Measurements from ENCODE around the gene MYO3B. TPM values are rescaled to one million over a fixed set of nuclear protein-coding genes. Genes with fewer than 3 reads are reported as not detected.

MYO3B gene
- total RNA-seq, 2 experiments from 2014 or later = not detected

DNA sequence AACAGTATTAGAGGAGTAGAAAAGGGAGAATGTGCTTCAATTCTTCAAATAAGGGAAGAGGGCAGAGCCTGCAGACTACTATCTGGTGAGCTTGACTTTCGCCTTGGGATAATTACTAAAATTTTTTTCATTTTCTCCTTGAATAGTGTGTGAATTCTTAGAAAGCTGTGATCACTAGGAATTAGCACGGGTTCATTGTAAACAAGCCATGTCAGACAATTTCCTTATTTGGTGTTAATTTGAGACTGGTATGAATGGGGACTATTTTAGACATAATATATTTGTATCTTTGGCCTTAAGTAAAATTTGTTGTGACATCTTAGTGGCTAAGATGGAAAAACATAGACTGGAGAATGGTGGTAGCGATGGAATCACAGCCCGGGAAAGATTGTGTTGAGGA is 66.6 kb downstream of the MYO3B start:
- TF ChIP-seq EZH2phosphoT487 (IDR thresholded peaks at IDR 0.05; ENCODE audit: borderline replicate concordance, low read depth, low read length) = no peak
- TF ChIP-seq, protein P1, sequence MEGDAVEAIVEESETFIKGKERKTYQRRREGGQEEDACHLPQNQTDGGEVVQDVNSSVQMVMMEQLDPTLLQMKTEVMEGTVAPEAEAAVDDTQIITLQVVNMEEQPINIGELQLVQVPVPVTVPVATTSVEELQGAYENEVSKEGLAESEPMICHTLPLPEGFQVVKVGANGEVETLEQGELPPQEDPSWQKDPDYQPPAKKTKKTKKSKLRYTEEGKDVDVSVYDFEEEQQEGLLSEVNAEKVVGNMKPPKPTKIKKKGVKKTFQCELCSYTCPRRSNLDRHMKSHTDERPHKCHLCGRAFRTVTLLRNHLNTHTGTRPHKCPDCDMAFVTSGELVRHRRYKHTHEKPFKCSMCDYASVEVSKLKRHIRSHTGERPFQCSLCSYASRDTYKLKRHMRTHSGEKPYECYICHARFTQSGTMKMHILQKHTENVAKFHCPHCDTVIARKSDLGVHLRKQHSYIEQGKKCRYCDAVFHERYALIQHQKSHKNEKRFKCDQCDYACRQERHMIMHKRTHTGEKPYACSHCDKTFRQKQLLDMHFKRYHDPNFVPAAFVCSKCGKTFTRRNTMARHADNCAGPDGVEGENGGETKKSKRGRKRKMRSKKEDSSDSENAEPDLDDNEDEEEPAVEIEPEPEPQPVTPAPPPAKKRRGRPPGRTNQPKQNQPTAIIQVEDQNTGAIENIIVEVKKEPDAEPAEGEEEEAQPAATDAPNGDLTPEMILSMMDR (conservative IDR thresholded peaks at IDR 0.05; ENCODE audit: low read length) = no peak
- Histone ChIP-seq H3K27ac (ENCODE audit: low read depth, low read length, poor library complexity, severe bottlenecking) (no peak overlapping the region), H3K4me1 (ENCODE audit: insufficient read depth, low read length, poor library complexity, severe bottlenecking) (no peaks in the 10 kb centered on the region), H3K79me2 (ENCODE audit: insufficient read depth, low read depth, low read length) (no peaks in the 10 kb centered on the region), H2AFZ (ENCODE audit: low read length) (no peak overlapping the region), H3K4me2 (ENCODE audit: low read length) (no peak overlapping the region), H3K9me3 (ENCODE audit: low read length) (no peaks in the 10 kb centered on the region), H3K9me2 (ENCODE audit: insufficient read depth, low read length) (no peaks in the 10 kb centered on the region), H3K36me3 (ENCODE audit: insufficient read depth, low read length) (no peaks in the 10 kb centered on the region), H3K4me3 (ENCODE audit: low read depth, low read length, poor library complexity, severe bottlenecking) (no peak overlapping the region), H4K20me1 (ENCODE audit: insufficient read depth, low read length) (no peaks in the 10 kb centered on the region)
- DNase-seq (ENCODE audit: low spot score) = no peak
- BruUV-seq (replicated peaks) = no TSS peak
- ChIA-PET POLR2A (no interaction called here), CTCF (ENCODE audit: unreplicated experiment) (no interaction called here)
- intact Hi-C loops (cut with micrococcal nuclease; ENCODE audit: unreplicated experiment) = no loop called here

DNA sequence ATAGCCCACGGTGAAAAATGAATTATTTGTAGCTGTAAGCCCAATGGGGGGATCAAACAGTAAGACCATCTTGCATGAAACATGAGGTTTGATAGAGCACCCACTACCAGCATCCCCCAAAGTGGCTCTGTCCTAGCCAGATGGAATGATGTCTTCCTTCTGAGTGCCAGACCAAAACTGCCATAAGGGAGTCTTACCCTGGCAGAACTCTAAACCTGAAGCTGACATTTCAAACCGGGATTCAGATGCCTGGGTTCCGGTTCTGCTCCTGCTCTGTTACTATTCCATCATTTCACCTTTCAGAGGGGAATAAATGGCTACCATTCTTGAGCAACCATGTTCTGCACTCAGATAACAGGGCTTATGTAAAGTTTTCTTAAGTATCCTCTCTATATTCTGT is 67.4 kb downstream of the MYO3B start:
- CTCF ChIA-PET (ENCODE audit: unreplicated experiment) = no interaction called here
- TF ChIP-seq, protein P1 (conservative IDR thresholded peaks at IDR 0.05; ENCODE audit: low read length) = no peak
- TF ChIP-seq EZH2phosphoT487 (IDR thresholded peaks at IDR 0.05; ENCODE audit: borderline replicate concordance, low read depth, low read length) = no peak
- no peaks in the 10 kb centered on the region for H3K4me1 ChIP-seq (ENCODE audit: insufficient read depth, low read length, poor library complexity, severe bottlenecking)
- H4K20me1 ChIP-seq (ENCODE audit: insufficient read depth, low read length) = no peaks in the 10 kb centered on the region
- H3K79me2 ChIP-seq (ENCODE audit: insufficient read depth, low read depth, low read length) = no peaks in the 10 kb centered on the region
- no peaks in the 10 kb centered on the region for H3K9me2 ChIP-seq (ENCODE audit: insufficient read depth, low read length)
- H3K4me2 ChIP-seq (ENCODE audit: low read length) = no peak overlapping the region
- no peak overlapping the region for H3K27ac ChIP-seq (ENCODE audit: low read depth, low read length, poor library complexity, severe bottlenecking)
- H3K36me3 ChIP-seq (ENCODE audit: insufficient read depth, low read length) = no peaks in the 10 kb centered on the region
- no peak overlapping the region for H3K4me3 ChIP-seq (ENCODE audit: low read depth, low read length, poor library complexity, severe bottlenecking)
- no peaks in the 10 kb centered on the region for H3K9me3 ChIP-seq (ENCODE audit: low read length)
- DNase-seq (ENCODE audit: low spot score) = no peak
- POLR2A ChIA-PET = interaction anchor here (0.6 to 1.0 kb wide), 2 partner anchors 21 to 508 kb away, joined by 3 read pairs; no protein-coding TSS in a partner anchor
- BruUV-seq (replicated peaks) = no TSS peak
- no peak overlapping the region for H2AFZ ChIP-seq (ENCODE audit: low read length)
- intact Hi-C loops (cut with micrococcal nuclease; ENCODE audit: unreplicated experiment) = no loop called here

DNA sequence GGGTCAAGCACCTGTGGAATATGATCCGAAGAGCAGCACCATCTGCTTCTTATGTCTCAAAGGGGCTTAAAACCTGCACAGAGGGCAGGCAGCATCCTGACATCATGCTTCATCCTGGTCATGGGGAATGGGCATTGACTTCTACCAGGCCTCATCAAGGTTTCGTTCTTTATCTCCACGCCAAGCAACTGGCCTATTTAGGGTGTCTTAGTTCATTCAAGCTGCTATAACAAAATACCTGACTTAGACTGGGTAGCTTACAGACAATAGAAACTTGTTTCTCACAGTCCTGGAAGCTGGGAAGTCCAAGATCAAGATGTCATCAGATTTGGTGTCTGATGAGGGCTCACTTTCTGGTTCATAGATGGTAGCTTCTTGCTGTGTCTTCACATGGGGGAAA is 69.4 kb downstream of the MYO3B start:
- no TSS peak for BruUV-seq (replicated peaks)
- CTCF ChIA-PET (ENCODE audit: unreplicated experiment) = no interaction called here

More for the DNA sequence above, 69.4 kb downstream of the MYO3B start:
- TF ChIP-seq EZH2phosphoT487 (IDR thresholded peaks at IDR 0.05; ENCODE audit: borderline replicate concordance, low read depth, low read length) = no peak
- TF ChIP-seq, protein P1 (conservative IDR thresholded peaks at IDR 0.05; ENCODE audit: low read length) = no peak
- Histone ChIP-seq H4K20me1 (ENCODE audit: insufficient read depth, low read length) (no peaks in the 10 kb centered on the region), H3K27ac (ENCODE audit: low read depth, low read length, poor library complexity, severe bottlenecking) (no peak overlapping the region), H3K4me3 (ENCODE audit: low read depth, low read length, poor library complexity, severe bottlenecking) (no peak overlapping the region), H3K4me2 (ENCODE audit: low read length) (no peak overlapping the region), H3K79me2 (ENCODE audit: insufficient read depth, low read depth, low read length) (no peaks in the 10 kb centered on the region), H3K9me3 (ENCODE audit: low read length) (no peaks in the 10 kb centered on the region), H3K9me2 (ENCODE audit: insufficient read depth, low read length) (no peaks in the 10 kb centered on the region), H3K36me3 (ENCODE audit: insufficient read depth, low read length) (no peaks in the 10 kb centered on the region), H2AFZ (ENCODE audit: low read length) (no peak overlapping the region), H3K4me1 (ENCODE audit: insufficient read depth, low read length, poor library complexity, severe bottlenecking) (no peaks in the 10 kb centered on the region)
- no peak for DNase-seq (ENCODE audit: low spot score)
- POLR2A ChIA-PET = interaction anchor here (0.6 to 1.5 kb wide), 2 partner anchors 11 to 804 kb away, joined by 3 to 4 read pairs; no protein-coding TSS in a partner anchor
- intact Hi-C loops (cut with micrococcal nuclease; ENCODE audit: unreplicated experiment) = no loop called here
